NCI-H2107 treated with DMSO at 0.1 percent for 48 hours (cell line): ENCODE data around the gene SSBP1.
"Not testable (repeated sequence)": the region's sequence is repeated elsewhere in the genome, so short reads cannot be mapped to it uniquely, and the experiment has no call there.

ENCODE experiments used
- DNase-seq: peaks from one replicate; lab custom pipeline; 2025; ENCODE audit not compliant: unreplicated experiment; lab: John Stamatoyannopoulos, UW

Gene SSBP1

DNA sequence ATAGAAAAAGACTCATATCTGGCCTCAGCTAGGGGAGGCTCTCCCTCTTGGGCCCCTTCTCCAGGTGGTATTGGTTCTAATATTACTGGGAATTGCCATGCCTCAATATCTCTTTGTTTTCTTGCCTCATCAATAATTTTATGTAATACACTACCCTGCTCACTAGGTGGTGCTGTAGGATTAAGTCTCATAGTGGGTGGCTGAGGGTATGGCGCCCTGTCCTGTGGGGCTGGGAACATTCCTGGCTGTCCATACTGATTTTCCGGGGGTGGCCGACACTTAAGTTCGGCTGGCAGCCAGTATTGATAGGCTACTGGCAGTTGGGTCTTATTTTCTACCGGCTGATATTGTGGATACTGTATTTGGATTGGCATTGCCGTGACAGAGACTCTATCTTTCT, 16.8 kb downstream of the SSBP1 start:
- no peak for DNase-seq

- DNase-seq = no peak
Measured at GRCh38 chr7:141763797-141764196, 25.6 kb downstream of the SSBP1 start, which contains the start of gene TAS2R3. TSS of gene TAS2R3 (plus strand) at chr7:141764097. CDS start at chr7:141764159, 62 bp downstream.

DNA sequence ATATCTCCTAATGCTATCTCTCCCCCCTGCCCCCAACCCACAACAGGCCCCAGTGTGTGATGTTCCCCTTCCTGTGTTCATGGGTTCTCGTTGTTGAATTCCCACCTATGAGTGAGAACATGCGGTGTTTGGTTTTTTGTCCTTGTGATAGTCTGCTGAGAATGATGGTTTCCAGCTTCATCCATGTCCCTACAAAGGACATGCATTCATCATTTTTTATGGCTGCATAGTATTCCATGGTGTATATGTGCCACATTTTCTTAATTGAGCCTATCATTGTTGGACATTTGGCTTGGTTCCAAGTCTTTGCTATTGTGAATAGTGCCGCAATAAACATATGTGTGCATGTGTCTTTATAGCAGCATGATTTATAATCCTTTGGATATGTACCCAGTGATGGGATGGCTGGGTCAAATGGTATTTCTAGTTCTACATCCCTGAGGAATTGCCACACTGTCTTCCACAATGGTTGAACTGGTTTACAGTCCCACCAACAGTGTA, 32.0 kb downstream of the SSBP1 start:
- not testable (repeated sequence) for DNase-seq

DNA sequence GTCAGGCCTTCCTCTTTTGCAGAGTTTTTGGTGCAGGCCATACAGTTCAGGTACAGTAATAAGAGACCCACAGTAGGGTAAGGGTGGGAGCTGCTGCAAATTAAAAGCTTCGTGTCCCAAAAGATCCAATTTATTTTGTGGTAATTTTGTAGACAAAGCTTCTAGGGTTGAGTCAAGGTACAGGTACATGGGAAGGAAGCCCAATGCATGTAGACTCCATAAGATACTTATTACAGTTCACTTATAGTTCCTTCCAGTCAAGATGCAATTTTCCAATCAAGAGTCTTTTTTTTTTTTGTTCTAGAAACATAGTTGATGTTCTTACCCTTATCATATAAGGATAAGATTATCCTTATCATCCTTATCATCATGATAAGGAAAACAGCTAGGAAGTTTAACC, 38.2 kb downstream of the SSBP1 start, which contains the start of gene TAS2R4:
Gene TAS2R4 (plus strand): TSS at position 301 of the 400 bp plus-strand sequence. CDS start 1,815 bp downstream, outside the sequence.
- no peak for DNase-seq

DNA sequence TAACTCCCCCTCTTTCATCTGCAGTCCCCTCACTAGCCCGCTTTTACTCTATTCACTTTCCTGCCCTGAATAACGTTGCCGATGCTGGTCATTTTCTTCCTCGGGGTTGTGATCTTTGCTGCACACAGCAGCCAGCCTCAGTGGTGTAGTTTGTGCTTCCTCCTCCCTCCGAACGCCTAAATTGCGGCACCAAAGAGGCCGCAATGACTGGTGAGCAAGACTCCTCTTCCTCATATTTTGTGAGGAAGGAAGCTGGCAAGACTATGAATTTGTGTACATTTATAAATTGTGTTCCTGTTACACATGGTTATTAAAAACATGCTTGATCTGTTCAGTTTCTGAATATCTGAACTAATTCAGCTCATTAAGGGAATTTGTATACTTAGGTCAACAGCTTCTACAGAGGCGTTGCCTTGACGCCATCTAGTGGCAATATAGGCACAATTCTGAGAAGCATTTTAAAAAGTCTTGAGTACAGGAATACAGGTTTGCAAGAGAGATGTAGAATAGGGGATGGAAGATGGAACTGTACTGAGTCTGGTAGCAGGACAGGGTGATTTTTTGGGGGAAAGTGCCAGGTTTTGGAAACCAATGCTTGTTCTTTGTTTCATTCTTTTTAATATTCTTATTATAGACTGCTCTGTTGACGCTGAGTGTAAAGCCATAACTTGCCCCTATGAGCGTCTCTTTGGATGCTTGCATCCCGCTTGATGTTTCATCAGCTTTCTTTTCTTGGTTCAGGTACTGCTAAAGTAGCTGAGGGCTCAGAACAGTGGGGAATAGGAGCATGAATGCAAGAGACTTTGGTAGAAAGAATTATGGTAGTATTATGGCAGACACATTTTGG, 47.8 kb downstream of the SSBP1 start:
- DNase-seq = peak; percentile 48

DNA sequence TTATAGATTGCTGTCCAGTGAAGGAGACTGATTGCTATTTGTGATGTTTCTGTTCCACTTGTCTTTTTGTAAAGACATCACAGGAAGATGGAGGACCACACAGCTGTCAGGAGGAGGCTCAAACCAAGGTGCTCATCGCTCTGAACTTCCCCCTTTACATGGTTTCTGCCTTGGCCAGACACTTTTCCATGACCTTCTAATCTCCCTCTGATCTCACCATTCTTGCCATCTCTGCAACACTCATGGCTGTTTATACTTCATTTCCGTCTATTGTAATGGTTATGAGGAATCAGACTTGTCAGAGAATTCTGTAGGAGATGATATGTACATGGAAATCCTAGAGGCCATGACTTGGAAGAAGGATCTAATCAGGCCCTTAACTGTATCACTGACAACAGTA, 50.1 kb downstream of the SSBP1 start:
- no peak for DNase-seq

GRCh38 chr7:141789917-141790316, 51.8 kb downstream of the SSBP1 start, which contains the start of gene TAS2R5:
TSS of gene TAS2R5 (plus strand) at chr7:141790217. CDS start at chr7:141790362, 145 bp downstream.
- no peak for DNase-seq

DNA sequence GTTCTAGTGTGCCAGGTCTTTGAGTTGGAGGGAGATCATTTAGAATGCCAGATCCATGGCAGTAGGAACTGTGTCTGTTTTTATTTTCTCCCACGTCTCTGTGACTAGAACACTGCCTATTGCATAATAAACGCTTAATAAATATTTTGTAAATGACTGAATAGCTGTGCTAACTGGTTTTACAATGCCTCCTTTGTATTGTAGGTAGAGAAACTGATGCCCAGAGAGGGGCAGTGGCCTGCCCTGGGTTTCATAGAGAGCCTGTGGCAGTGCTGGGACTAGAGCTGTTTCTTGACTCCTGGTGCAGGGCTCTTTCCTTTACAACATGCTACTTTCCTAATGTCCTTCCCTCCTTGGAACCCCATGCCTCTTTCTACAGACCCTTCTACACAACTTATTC, 54.4 kb downstream of the SSBP1 start:
- DNase-seq = no peak
